H9 (cell line): Measurements from ENCODE around the gene NINL. TPM values are rescaled to one million over a fixed set of nuclear protein-coding genes. Genes with fewer than 3 reads are reported as not detected.

Experiments used
- DNase-seq: peaks from one replicate; pipeline ENCODE4 v3.0.0-alpha.2; 2017
- H2AFZ ChIP-seq: one replicate; pipeline ENCODE4 v1.6.1; 2013; ENCODE audit warnings: mild to moderate bottlenecking, low read length, control low read depth, moderate library complexity
- H2AK5ac ChIP-seq: 2 replicates; pipeline ENCODE4 v1.6.1; 2013; ENCODE audit warnings: low read length, control low read depth, mixed read lengths; ENCODE audit not compliant: insufficient read length
- H2BK120ac ChIP-seq: one replicate; pipeline ENCODE4 v1.6.1; 2013; ENCODE audit warnings: low read depth, mild to moderate bottlenecking, low read length, control low read depth, inconsistent platforms; ENCODE audit not compliant: poor library complexity, severe bottlenecking
- H2BK12ac ChIP-seq: 2 replicates; pipeline ENCODE4 v1.6.1; 2013; ENCODE audit warnings: low read length, control low read depth, mixed read lengths, low read depth; ENCODE audit not compliant: insufficient read length
- H2BK15ac ChIP-seq: 2 replicates; pipeline ENCODE4 v1.6.1; 2013; ENCODE audit warnings: low read depth, low read length, control low read depth
- H2BK20ac ChIP-seq: one replicate; pipeline ENCODE4 v1.6.1; 2013; ENCODE audit warnings: low read depth, mild to moderate bottlenecking, low read length, control low read depth, inconsistent platforms; ENCODE audit not compliant: poor library complexity, severe bottlenecking
- H2BK5ac ChIP-seq: 2 replicates; pipeline ENCODE4 v1.6.1; 2013; ENCODE audit warnings: low read length, control low read depth, mixed read lengths; ENCODE audit not compliant: insufficient read length
- H3K14ac ChIP-seq: 2 replicates; pipeline ENCODE4 v1.6.1; 2013; ENCODE audit warnings: low read length, control low read depth; ENCODE audit not compliant: insufficient read depth
- H3K18ac ChIP-seq: 2 replicates; pipeline ENCODE4 v1.6.1; 2013; ENCODE audit warnings: low read depth, mild to moderate bottlenecking, mixed read lengths, low read length, control low read depth; ENCODE audit not compliant: insufficient read length
- H3K23ac ChIP-seq: 2 replicates; pipeline ENCODE4 v1.6.1; 2013; ENCODE audit warnings: low read length, control low read depth, mixed read lengths, low read depth; ENCODE audit not compliant: insufficient read length
- H3K23me2 ChIP-seq: 2 replicates; pipeline ENCODE4 v1.6.1; 2013; ENCODE audit warnings: low read depth, mild to moderate bottlenecking, mixed read lengths, low read length, control low read depth; ENCODE audit not compliant: insufficient read length, poor library complexity, severe bottlenecking
- H3K27ac ChIP-seq: 2 replicates; pipeline ENCODE4 v1.5.1; 2013; ENCODE audit warnings: low read length, control low read depth, mixed read lengths, low read depth; ENCODE audit not compliant: insufficient read length
- H3K27me3 ChIP-seq: 2 replicates; pipeline ENCODE4 v1.6.1; 2013; ENCODE audit warnings: low read length, control low read depth, inconsistent platforms; ENCODE audit not compliant: insufficient read depth
- H3K4ac ChIP-seq: 2 replicates; pipeline ENCODE4 v1.6.1; 2013; ENCODE audit warnings: low read depth, mild to moderate bottlenecking, control low read depth, inconsistent platforms, low read length, moderate library complexity
- H3K4me1 ChIP-seq: 2 replicates; pipeline ENCODE4 v1.6.1; 2013; ENCODE audit warnings: low read length, control low read depth, inconsistent platforms; ENCODE audit not compliant: insufficient read depth
- H3K4me2 ChIP-seq: 2 replicates; pipeline ENCODE4 v1.6.1; 2013; ENCODE audit warnings: low read length, control low read depth, mixed read lengths; ENCODE audit not compliant: insufficient read length, insufficient read depth
- H3K56ac ChIP-seq: 2 replicates; pipeline ENCODE4 v1.6.1; 2013; ENCODE audit warnings: low read depth, mild to moderate bottlenecking, mixed read lengths, low read length, control low read depth; ENCODE audit not compliant: insufficient read length
- H3K79me1 ChIP-seq: 2 replicates; pipeline ENCODE4 v1.6.1; 2013; ENCODE audit warnings: low read depth, mild to moderate bottlenecking, moderate library complexity, low read length, control low read depth, inconsistent platforms; ENCODE audit not compliant: insufficient read depth, poor library complexity, severe bottlenecking
- H3K79me2 ChIP-seq: 2 replicates; pipeline ENCODE4 v1.6.1; 2013; ENCODE audit warnings: low read length, control low read depth, inconsistent platforms; ENCODE audit not compliant: insufficient read depth
- H3K9ac ChIP-seq: 2 replicates; pipeline ENCODE4 v1.6.1; 2013; ENCODE audit warnings: low read length, control low read depth, mixed read lengths; ENCODE audit not compliant: insufficient read length; ENCODE audit errors: extremely low read depth
- H3K9me3 ChIP-seq: one replicate; pipeline ENCODE4 v1.6.1; 2013; ENCODE audit warnings: low read depth, low read length, inconsistent platforms; ENCODE audit not compliant: control insufficient read depth
- H3T11ph ChIP-seq: one replicate; pipeline ENCODE4 v1.6.1; 2013; ENCODE audit warnings: mild to moderate bottlenecking, low read length, control low read depth, inconsistent platforms
- H4K20me1 ChIP-seq: one replicate; pipeline ENCODE4 v1.6.1; 2013; ENCODE audit not compliant: control insufficient read depth, insufficient read length, insufficient read depth
- H4K5ac ChIP-seq: 2 replicates; pipeline ENCODE4 v1.6.1; 2013; ENCODE audit warnings: low read depth, mild to moderate bottlenecking, mixed read lengths, low read length, control low read depth; ENCODE audit not compliant: insufficient read length
- H4K8ac ChIP-seq: replicated peaks from 2 replicates; pipeline ENCODE4 v1.6.1; 2013; ENCODE audit warnings: low read length, control low read depth, mixed read lengths, low read depth; ENCODE audit not compliant: insufficient read length
- H4K91ac ChIP-seq: 2 replicates; pipeline ENCODE4 v1.6.1; 2013; ENCODE audit warnings: low read depth, mild to moderate bottlenecking, moderate library complexity, mixed read lengths, low read length, control low read depth; ENCODE audit not compliant: insufficient read length
- H3K27ac Mint-ChIP-seq, 3 experiments: 2 replicates in 2 of 3; 3 replicates in 1 of 3; pipeline ENCODE4 v1.8.0; 2020 to 2021; ENCODE audit warnings: mixed read lengths in 3 of 3, mild to moderate bottlenecking in 1 of 3, moderate library complexity in 1 of 3
- H3K27me3 Mint-ChIP-seq: 2 replicates; pipeline ENCODE4 v1.8.0; 2021; ENCODE audit warnings: low read depth, mild to moderate bottlenecking, moderate library complexity, mixed read lengths
- H3K36me3 Mint-ChIP-seq, 3 experiments: 2 replicates in 2 of 3; 3 replicates in 1 of 3; pipeline ENCODE4 v1.8.0; 2020 to 2021; ENCODE audit warnings: low read depth in 3 of 3, mixed read lengths in 3 of 3; ENCODE audit not compliant: insufficient read depth in 1 of 3
- H3K4me1 Mint-ChIP-seq, 2 experiments: 2 replicates each; pipeline ENCODE4 v1.8.0; 2020; ENCODE audit warnings: mixed read lengths in 2 of 2
- H3K4me3 Mint-ChIP-seq, 2 experiments: 2 replicates in 1 of 2; 3 replicates in 1 of 2; pipeline ENCODE4 v1.8.0; 2020 to 2021; ENCODE audit warnings: mild to moderate bottlenecking in 2 of 2, mixed read lengths in 2 of 2, moderate library complexity in 1 of 2
- H3K9me3 Mint-ChIP-seq, 2 experiments: 2 replicates in 1 of 2; 3 replicates in 1 of 2; pipeline ENCODE4 v1.8.0; 2020; ENCODE audit warnings: mild to moderate bottlenecking in 2 of 2, mixed read lengths in 2 of 2, moderate library complexity in 1 of 2
- CTCF ChIP-seq: fragments of 200-600 bp; sonication (generic); conservative IDR thresholded peaks from 3 replicates; pipeline ENCODE4 v1.8.0; 2021; ENCODE audit warnings: antibody characterized with exemption, mild to moderate bottlenecking
- WGBS: extraction: QIAGEN DNeasy Blood & Tissue Kit; methylation state at CpG from one replicate; pipeline ENCODE4 v1.1.7; 2013; ENCODE audit warnings: missing lambda C conversion rate, low lambda C conversion rate, mixed read lengths; ENCODE audit not compliant: insufficient read length; ENCODE audit errors: extremely low coverage; 5-methylcytosine and 5-hydroxymethylcytosine counted together
- total RNA-seq: library from RNA; stranded (reverse); gene quantifications from 2 replicates; pipeline ENCODE4 v1.2.1, GENCODE V29; 2021

Gene NINL
- total RNA-seq, 1 experiment from 2014 or later: 34.3 TPM

- H3K4me1 ChIP-seq: peaks cover 14% of the 10 kb centered on the region
Observed at GRCh38 chr20:25549843-25550477, 35.4 kb downstream of the NINL start.

More at GRCh38 chr20:25549843-25550477, 35.4 kb downstream of the NINL start:
- Histone ChIP-seq H4K20me1 (no peaks in the 10 kb centered on the region), H2BK12ac (no peak overlapping the region), H3K4ac (no peak overlapping the region), H2BK20ac (no peak overlapping the region), H2BK120ac (no peak overlapping the region), H4K91ac (no peak overlapping the region), H3K23me2 (no peaks in the 10 kb centered on the region), H3K18ac (no peak overlapping the region), H4K5ac (no peak overlapping the region), H3K4me2 (no peak overlapping the region), H3K23ac (no peak overlapping the region), H3K79me2 (peaks cover 5% of the 10 kb centered on the region; the same call in 1 of the 2 replicates), H2BK5ac (no peak overlapping the region), H3K79me1 (peaks cover 12% of the 10 kb centered on the region), H2AFZ (no peak overlapping the region), H3K27me3 (no peaks in the 10 kb centered on the region), H3K14ac (no peak overlapping the region; the same call in 1 of the 2 replicates), H3K56ac (no peak overlapping the region), H3T11ph (no peak overlapping the region), H3K27ac (no peak overlapping the region), H3K9ac (no peak overlapping the region), H4K8ac (no peak overlapping the region), H3K9me3 (no peaks in the 10 kb centered on the region), H2BK15ac (no peak overlapping the region), H2AK5ac (no peak overlapping the region)
- no peaks in the 10 kb centered on the region for H3K27me3 Mint-ChIP-seq
- peaks cover 0 to 3% (median 2%) of the 10 kb centered on the region in 3 experiments; a peak in 2 of 7 replicates for H3K36me3 Mint-ChIP-seq
- no peak for TF ChIP-seq CTCF
- H3K4me1 Mint-ChIP-seq: peaks cover 69 to 75% of the 10 kb centered on the region in 2 experiments
- H3K27ac Mint-ChIP-seq: peak overlapping the region; percentile 89 to 99 (median 95)
- no CpG with 5 or more reads among the region's 10 CpGs for WGBS
- peak overlapping the region in 1 of 2 experiments; percentile 65; a peak in 4 of 5 replicates for H3K4me3 Mint-ChIP-seq
- no peaks in the 10 kb centered on the region for H3K9me3 Mint-ChIP-seq
- DNase-seq: no peak
